Measurements from ENCODE around the gene SCRN2. TPM values are rescaled to one million over a fixed set of nuclear protein-coding genes. Genes with fewer than 3 reads are reported as not detected.

SCRN2 gene
- total RNA-seq, 1 donor from 2014 or later: 33.1 TPM

GRCh38 chr17:47804461-47804860, 36.6 kb downstream of the SCRN2 start:
- no peak for TF ChIP-seq CTCF (IDR thresholded peaks at IDR 0.05)
- TF ChIP-seq POLR2AphosphoS5 (IDR thresholded peaks at IDR 0.05; ENCODE audit: insufficient read depth in 1 of 2, low read depth in 1 of 2): no peak
- TF ChIP-seq POLR2A (IDR thresholded peaks at IDR 0.05): no peak
- H3K4me3 ChIP-seq: no peak overlapping the region
- no peaks in the 10 kb centered on the region for H3K9me3 ChIP-seq
- H3K4me1 ChIP-seq: no peaks in the 10 kb centered on the region
- peaks cover 0 to 12% of the 10 kb centered on the region in 2 donors for H3K36me3 ChIP-seq
- H3K27me3 ChIP-seq: no peaks in the 10 kb centered on the region
- H3K27ac ChIP-seq: no peak overlapping the region
- intact Hi-C loops (cut with DNase I): no loop called here
- DNase-seq (ENCODE audit: extremely low spot score in 2 of 2): peak; percentile 52 to 54

GRCh38 chr17:47803751-47804150, 37.3 kb downstream of the SCRN2 start:
- no peak for TF ChIP-seq CTCF (IDR thresholded peaks at IDR 0.05)
- no peak for TF ChIP-seq POLR2AphosphoS5 (IDR thresholded peaks at IDR 0.05; ENCODE audit: insufficient read depth in 1 of 2, low read depth in 1 of 2)
- no peak for TF ChIP-seq POLR2A (IDR thresholded peaks at IDR 0.05)
- no peaks in the 10 kb centered on the region for H3K9me3 ChIP-seq
- H3K27me3 ChIP-seq: no peaks in the 10 kb centered on the region
- H3K4me1 ChIP-seq: no peaks in the 10 kb centered on the region
- intact Hi-C loops (cut with DNase I): no loop called here
- H3K27ac ChIP-seq: no peak overlapping the region
- DNase-seq (ENCODE audit: extremely low spot score in 2 of 2): peak; percentile 47 to 94
- H3K4me3 ChIP-seq: no peak overlapping the region
- H3K36me3 ChIP-seq: peaks cover 0 to 9% of the 10 kb centered on the region in 2 donors

- Histone ChIP-seq H3K27ac (no peak overlapping the region), H3K36me3 (peaks cover 0 to 3% of the 10 kb centered on the region in 2 donors), H3K9me3 (no peaks in the 10 kb centered on the region), H3K27me3 (no peaks in the 10 kb centered on the region), H3K4me1 (no peaks in the 10 kb centered on the region), H3K4me3 (no peak overlapping the region)
- intact Hi-C loops (cut with DNase I): no loop called here
- TF ChIP-seq POLR2A (IDR thresholded peaks at IDR 0.05) (no peak), CTCF (IDR thresholded peaks at IDR 0.05) (no peak), POLR2AphosphoS5 (IDR thresholded peaks at IDR 0.05; ENCODE audit: insufficient read depth in 1 of 2, low read depth in 1 of 2) (no peak)
- DNase-seq (ENCODE audit: extremely low spot score in 2 of 2): peak; percentile 32 to 49
Measured at GRCh38 chr17:47803201-47803600, 37.9 kb downstream of the SCRN2 start.

- no peaks in the 10 kb centered on the region for H3K36me3 ChIP-seq
- no peaks in the 10 kb centered on the region for H3K27me3 ChIP-seq
- no peak overlapping the region for H3K4me3 ChIP-seq
- peak; percentile 40 to 82 for DNase-seq (ENCODE audit: extremely low spot score in 2 of 2)
- H3K4me1 ChIP-seq: no peaks in the 10 kb centered on the region
- H3K27ac ChIP-seq: no peak overlapping the region
- no peak for TF ChIP-seq POLR2AphosphoS5 (IDR thresholded peaks at IDR 0.05; ENCODE audit: insufficient read depth in 1 of 2, low read depth in 1 of 2)
- no peak for TF ChIP-seq POLR2A (IDR thresholded peaks at IDR 0.05)
- peak in 1 of 3 experiments; percentile 20 for TF ChIP-seq CTCF (IDR thresholded peaks at IDR 0.05)
- intact Hi-C loops (cut with DNase I): no loop called here
- H3K9me3 ChIP-seq: no peaks in the 10 kb centered on the region
Measured at GRCh38 chr17:47802341-47803022, 38.6 kb downstream of the SCRN2 start.

GRCh38 chr17:47801906-47802305, 39.2 kb downstream of the SCRN2 start:
- Histone ChIP-seq H3K27ac (no peak overlapping the region), H3K4me3 (no peak overlapping the region), H3K36me3 (no peaks in the 10 kb centered on the region), H3K27me3 (no peaks in the 10 kb centered on the region), H3K9me3 (no peaks in the 10 kb centered on the region), H3K4me1 (no peaks in the 10 kb centered on the region)
- TF ChIP-seq POLR2A (IDR thresholded peaks at IDR 0.05): no peak
- TF ChIP-seq POLR2AphosphoS5 (IDR thresholded peaks at IDR 0.05; ENCODE audit: insufficient read depth in 1 of 2, low read depth in 1 of 2): no peak
- TF ChIP-seq CTCF (IDR thresholded peaks at IDR 0.05): no peak
- intact Hi-C loops (cut with DNase I): no loop called here
- peak; percentile 52 to 77 for DNase-seq (ENCODE audit: extremely low spot score in 2 of 2)
